ENCODE results near the gene GCHFR. TPM values are rescaled to one million over a fixed set of nuclear protein-coding genes. Genes with fewer than 3 reads are reported as not detected.

Gene GCHFR
- total RNA-seq, result 2.2 and 3.7 TPM in 2 replicates

- no peak for DNase-seq (ENCODE audit: extremely low read depth, low read depth, low spot score)
Observed at GRCh38 chr15:40763801-40764628, at the start of gene GCHFR. Gene GCHFR (plus strand): TSS chr15:40764068. CDS start chr15:40764181, 113 bp downstream.

GRCh38 chr15:40714144-40714543 lies 49.7 kb upstream of the GCHFR start:
- DNase-seq (ENCODE audit: extremely low read depth, low read depth, low spot score), result no peak

- DNase-seq (ENCODE audit: extremely low read depth, low read depth, low spot score), result no peak
Observed at GRCh38 chr15:40716165-40716564, 47.7 kb upstream of the GCHFR start.

GRCh38 chr15:40721701-40722100 lies 42.2 kb upstream of the GCHFR start:
- DNase-seq (ENCODE audit: extremely low read depth, low read depth, low spot score), result no peak

GRCh38 chr15:40722354-40722753 lies 41.5 kb upstream of the GCHFR start:
- DNase-seq (ENCODE audit: extremely low read depth, low read depth, low spot score), result no peak

GRCh38 chr15:40722934-40723333 lies 40.9 kb upstream of the GCHFR start:
- DNase-seq (ENCODE audit: extremely low read depth, low read depth, low spot score), result no peak

GRCh38 chr15:40723919-40724318 lies 39.9 kb upstream of the GCHFR start:
- DNase-seq (ENCODE audit: extremely low read depth, low read depth, low spot score), result no peak

- no peak for DNase-seq (ENCODE audit: extremely low read depth, low read depth, low spot score)
Observed at GRCh38 chr15:40731034-40731433, 32.8 kb upstream of the GCHFR start.

GRCh38 chr15:40736575-40736974 lies 27.3 kb upstream of the GCHFR start:
- no peak for DNase-seq (ENCODE audit: extremely low read depth, low read depth, low spot score)

- no peak for DNase-seq (ENCODE audit: extremely low read depth, low read depth, low spot score)
Observed at GRCh38 chr15:40737048-40737447, 26.8 kb upstream of the GCHFR start.

GRCh38 chr15:40739047-40739446 lies 24.8 kb upstream of the GCHFR start:
- no peak for DNase-seq (ENCODE audit: extremely low read depth, low read depth, low spot score)

GRCh38 chr15:40739854-40740253 lies 24.0 kb upstream of the GCHFR start:
- DNase-seq (ENCODE audit: extremely low read depth, low read depth, low spot score), result no peak

- no peak for DNase-seq (ENCODE audit: extremely low read depth, low read depth, low spot score)
Observed at GRCh38 chr15:40743485-40743901, 20.4 kb upstream of the GCHFR start.

- DNase-seq (ENCODE audit: extremely low read depth, low read depth, low spot score), result no peak
Observed at GRCh38 chr15:40743921-40744814, 19.7 kb upstream of the GCHFR start.

- DNase-seq (ENCODE audit: extremely low read depth, low read depth, low spot score), result no peak
Observed at GRCh38 chr15:40744815-40745152, 19.1 kb upstream of the GCHFR start.

GRCh38 chr15:40746916-40747418 lies 16.9 kb upstream of the GCHFR start:
- DNase-seq (ENCODE audit: extremely low read depth, low read depth, low spot score), result no peak

GRCh38 chr15:40747685-40748631 lies 15.9 kb upstream of the GCHFR start:
- DNase-seq (ENCODE audit: extremely low read depth, low read depth, low spot score), result no peak

- DNase-seq (ENCODE audit: extremely low read depth, low read depth, low spot score), result no peak
Observed at GRCh38 chr15:40749151-40749630, 14.7 kb upstream of the GCHFR start.

GRCh38 chr15:40750885-40751284 lies 13.0 kb upstream of the GCHFR start:
- DNase-seq (ENCODE audit: extremely low read depth, low read depth, low spot score), result no peak

- no peak for DNase-seq (ENCODE audit: extremely low read depth, low read depth, low spot score)
Observed at GRCh38 chr15:40751745-40752144, 12.1 kb upstream of the GCHFR start.

- DNase-seq (ENCODE audit: extremely low read depth, low read depth, low spot score), result no peak
Observed at GRCh38 chr15:40754574-40754882, 9.3 kb upstream of the GCHFR start.
